Measurements from ENCODE around the gene HOXC9. TPM values are rescaled to one million over a fixed set of nuclear protein-coding genes. Genes with fewer than 3 reads are reported as not detected.

The HOXC9 gene
- total RNA-seq (not detected), polyA plus RNA-seq (not detected)
- long read RNA-seq, donor 1, result 0 reads
- long read RNA-seq, donor 2, result 0 reads
- long read RNA-seq, donor 3, result 0 reads

DNA sequence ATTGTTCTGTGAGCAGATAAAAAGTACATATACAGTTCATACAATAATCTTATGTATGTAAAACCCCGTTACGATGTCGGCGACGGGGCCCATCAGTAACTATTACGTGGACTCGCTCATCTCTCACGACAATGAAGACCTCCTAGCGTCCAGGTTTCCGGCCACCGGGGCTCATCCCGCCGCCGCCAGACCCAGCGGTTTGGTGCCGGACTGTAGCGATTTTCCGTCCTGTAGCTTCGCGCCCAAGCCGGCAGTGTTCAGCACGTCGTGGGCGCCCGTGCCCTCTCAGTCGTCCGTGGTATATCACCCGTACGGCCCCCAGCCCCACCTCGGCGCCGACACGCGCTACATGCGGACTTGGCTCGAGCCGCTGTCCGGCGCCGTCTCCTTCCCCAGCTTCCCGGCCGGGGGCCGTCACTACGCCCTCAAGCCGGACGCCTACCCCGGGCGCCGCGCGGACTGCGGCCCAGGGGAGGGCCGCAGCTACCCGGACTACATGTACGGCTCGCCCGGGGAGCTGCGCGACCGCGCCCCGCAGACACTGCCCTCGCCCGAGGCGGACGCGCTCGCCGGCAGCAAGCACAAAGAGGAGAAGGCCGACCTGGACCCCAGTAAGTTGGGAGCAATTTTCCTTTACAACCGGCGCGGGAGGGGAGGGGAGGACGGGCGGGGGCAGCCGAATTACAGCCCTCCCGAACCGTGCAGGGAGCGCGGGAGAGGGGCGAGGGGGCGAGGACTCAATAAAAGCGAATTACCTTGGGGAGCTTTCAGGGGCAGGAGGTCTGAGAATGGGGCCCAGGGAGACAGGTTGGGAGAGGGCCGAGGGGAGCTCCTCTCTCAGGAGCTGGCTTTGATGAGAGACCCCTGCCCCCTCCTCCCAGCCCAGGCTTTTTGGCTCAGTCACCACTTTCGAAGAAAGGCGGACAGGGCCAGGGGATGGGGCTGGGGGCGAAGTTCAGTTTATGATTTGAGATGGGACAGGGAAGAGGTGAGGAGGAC lies at the start of gene HOXC9:
TSS of gene HOXC9 (plus strand) at position 46 of the 999 bp plus-strand sequence. CDS start at position 74, 28 bp downstream.
- H3K36me3 ChIP-seq, result peaks cover 0 to 5% (median 0%) of the 10 kb centered on the region in 9 donors
- DNase-seq (no peak), ATAC-seq (no peak)
- TF ChIP-seq, protein P1, sequence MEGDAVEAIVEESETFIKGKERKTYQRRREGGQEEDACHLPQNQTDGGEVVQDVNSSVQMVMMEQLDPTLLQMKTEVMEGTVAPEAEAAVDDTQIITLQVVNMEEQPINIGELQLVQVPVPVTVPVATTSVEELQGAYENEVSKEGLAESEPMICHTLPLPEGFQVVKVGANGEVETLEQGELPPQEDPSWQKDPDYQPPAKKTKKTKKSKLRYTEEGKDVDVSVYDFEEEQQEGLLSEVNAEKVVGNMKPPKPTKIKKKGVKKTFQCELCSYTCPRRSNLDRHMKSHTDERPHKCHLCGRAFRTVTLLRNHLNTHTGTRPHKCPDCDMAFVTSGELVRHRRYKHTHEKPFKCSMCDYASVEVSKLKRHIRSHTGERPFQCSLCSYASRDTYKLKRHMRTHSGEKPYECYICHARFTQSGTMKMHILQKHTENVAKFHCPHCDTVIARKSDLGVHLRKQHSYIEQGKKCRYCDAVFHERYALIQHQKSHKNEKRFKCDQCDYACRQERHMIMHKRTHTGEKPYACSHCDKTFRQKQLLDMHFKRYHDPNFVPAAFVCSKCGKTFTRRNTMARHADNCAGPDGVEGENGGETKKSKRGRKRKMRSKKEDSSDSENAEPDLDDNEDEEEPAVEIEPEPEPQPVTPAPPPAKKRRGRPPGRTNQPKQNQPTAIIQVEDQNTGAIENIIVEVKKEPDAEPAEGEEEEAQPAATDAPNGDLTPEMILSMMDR (IDR thresholded peaks at IDR 0.05), result no peak
- no peaks in the 10 kb centered on the region for H3K9me3 ChIP-seq
- intact Hi-C loops (cut with DNase I), result loop anchor here in 1 of 10 donors (10.0 kb wide), 1 partner anchor 374 kb away; no protein-coding TSS in a partner anchor
- H3K4me3 ChIP-seq, result peak within 1 kb of the TSS; percentile 10 to 44 (median 29)
- WGBS, 2 donors, result 1 to 3% methylated on average over 84 to 87 of the region's 87 CpGs
- no peak within 1 kb of the TSS for H3K27ac ChIP-seq
- H3K27me3 ChIP-seq, result peaks cover 51 to 100% (median 100%) of the 10 kb centered on the region in 7 donors
- peaks cover 3 to 31% (median 23%) of the 10 kb centered on the region in 9 donors for H3K4me1 ChIP-seq

DNA sequence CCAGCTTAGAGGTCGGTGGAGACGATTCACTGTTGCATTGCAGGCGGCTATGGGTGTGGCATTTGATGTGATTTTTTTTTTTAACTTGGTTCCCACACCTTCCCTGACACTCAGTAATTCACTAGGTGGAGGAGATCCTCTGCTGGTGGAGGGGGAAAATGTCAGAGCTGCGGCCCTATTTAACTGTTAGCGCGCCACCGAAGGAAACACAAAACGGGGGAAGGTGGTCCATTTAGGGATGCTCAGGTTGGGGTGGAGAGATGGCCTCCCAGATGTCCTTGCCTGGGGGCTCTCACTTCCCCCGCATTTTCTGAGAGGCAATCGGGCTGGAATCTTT lies 49.6 kb upstream of the HOXC9 start:
- DNase-seq (no peak), ATAC-seq (no peak)
- Histone ChIP-seq H3K4me1 (peaks cover 0 to 22% (median 10%) of the 10 kb centered on the region in 9 donors), H3K27ac (no peak overlapping the region), H3K27me3 (peaks cover 78 to 100% (median 100%) of the 10 kb centered on the region in 7 donors), H3K9me3 (no peaks in the 10 kb centered on the region), H3K4me3 (no peak overlapping the region), H3K36me3 (no peaks in the 10 kb centered on the region)
- 2% methylated on average over 10 of the region's 10 CpGs for WGBS, 2 donors
- intact Hi-C loops (cut with DNase I), result no loop called here
- TF ChIP-seq, protein P1 (IDR thresholded peaks at IDR 0.05), result no peak

DNA sequence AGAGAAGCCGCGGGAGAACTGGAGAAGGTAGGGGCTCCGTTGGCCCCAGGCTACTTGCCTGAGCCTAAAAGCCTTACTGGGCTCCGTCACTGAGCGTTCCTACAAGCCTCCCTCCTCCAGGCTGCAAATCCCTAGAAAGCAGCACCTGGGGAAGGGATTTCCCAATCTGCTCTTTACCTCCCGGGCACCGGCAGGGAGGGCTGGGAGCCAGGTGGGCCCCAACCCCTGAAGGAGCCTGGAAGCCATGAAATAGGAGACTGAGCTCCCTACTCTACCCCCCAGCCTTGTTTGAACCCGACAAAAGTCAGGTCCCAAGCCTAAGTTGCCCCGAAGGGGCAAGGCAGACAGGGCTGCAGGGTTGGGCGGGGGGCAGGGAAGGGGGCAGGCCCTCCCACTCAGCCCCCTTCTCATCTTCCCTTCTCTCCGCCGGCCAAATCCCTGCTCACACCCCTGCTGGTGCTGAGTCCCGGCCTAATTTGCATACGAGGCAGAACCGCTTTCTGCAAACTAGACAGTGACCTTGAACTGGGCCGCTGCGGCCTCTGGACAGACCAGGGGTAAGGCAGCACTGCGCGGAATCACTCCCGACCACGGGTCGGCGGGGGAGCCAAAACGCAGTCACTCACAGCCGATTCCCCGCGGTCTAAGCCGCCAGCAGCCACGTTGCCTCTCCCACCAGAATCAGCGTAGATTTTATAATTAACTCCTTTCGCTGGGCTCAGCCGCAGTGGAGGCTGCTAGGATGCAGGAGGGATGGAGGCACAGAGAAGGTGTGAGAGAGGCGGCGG lies 49.0 kb upstream of the HOXC9 start:
- DNase-seq, result no peak
- H3K27me3 ChIP-seq, result peaks cover 79 to 100% (median 100%) of the 10 kb centered on the region in 7 donors
- intact Hi-C loops (cut with DNase I), result no loop called here
- no peak overlapping the region for H3K27ac ChIP-seq
- no peaks in the 10 kb centered on the region for H3K36me3 ChIP-seq
- 3% methylated on average over 34 of the region's 34 CpGs for WGBS, 2 donors
- peaks cover 0 to 22% (median 10%) of the 10 kb centered on the region in 9 donors for H3K4me1 ChIP-seq
- H3K9me3 ChIP-seq, result no peaks in the 10 kb centered on the region
- TF ChIP-seq, protein P1 (IDR thresholded peaks at IDR 0.05), result no peak
- H3K4me3 ChIP-seq, result no peak overlapping the region
- no peak for ATAC-seq

Data from heart right ventricle (tissue), 16 donors.